HepG2 (cell line): Measurements from ENCODE around the gene CHAF1B. TPM values are rescaled to one million over a fixed set of nuclear protein-coding genes. Genes with fewer than 3 reads are reported as not detected.

Experiments used
- ATAC-seq: fragments of 200-7000 bp; cut with Tn5 transposase; 3 replicates; pipeline ENCODE4 v1.9.1; 2020; ENCODE audit warnings: mild to moderate bottlenecking, moderate library complexity
- BruUV-seq: library from RNA; stranded (reverse); fragments of 400-500 nt; replicated peaks from 2 replicates; lab custom pipeline; 2021; lab: Mats Ljungman, UMichigan
- CTCF ChIA-PET: fragments of 300-600 bp; formaldehyde crosslinking; extraction: SDS; loops from one replicate; lab custom pipeline; 2021; ENCODE audit warnings: low total read pairs, inconsistent platforms, low intra/inter-chr PET ratio; lab: Yijun Ruan, JAX
- POLR2A ChIA-PET: fragments of 350-600 bp; sonication (Branson Sonifier 250); formaldehyde crosslinking; loops from one replicate; lab custom pipeline; 2020; ENCODE audit warnings: antibody characterized with exemption, inconsistent platforms; lab: Yijun Ruan, JAX
- DNase-seq: peaks from one replicate; pipeline ENCODE4 v3.0.0-alpha.2; 2015; ENCODE audit warnings: low spot score
- FAIRE-seq: peaks from 3 replicates; lab custom pipeline; 2011; peaks lifted over from hg19 to GRCh38; lab: Jason Lieb, UNC
- H2AFZ ChIP-seq: one replicate; pipeline ENCODE4 v1.6.1; 2011; ENCODE audit warnings: low read length, inconsistent platforms
- H3K27ac ChIP-seq: fragments of 300-600 bp; 3 replicates; pipeline ENCODE4 v1.8.0; 2011; ENCODE audit warnings: mixed run types, mild to moderate bottlenecking, mixed read lengths, low read length, inconsistent platforms; ENCODE audit not compliant: insufficient read depth; ENCODE audit errors: extremely low read length
- H3K27me3 ChIP-seq, 2 experiments: fragments of 200-600 bp in 1 of 2; 2 replicates in 1 of 2; 3 replicates in 1 of 2; pipeline versions ENCODE4 v1.6.0 to v1.8.0; 2011; ENCODE audit warnings: low read length in 2 of 2, mild to moderate bottlenecking in 2 of 2, moderate library complexity in 2 of 2, inconsistent platforms in 1 of 2; ENCODE audit not compliant: insufficient read depth in 2 of 2, control insufficient read depth in 1 of 2
- H3K36me3 ChIP-seq, 2 experiments: fragments of 200-600 bp in 1 of 2; replicated peaks in 1 of 2; 2 replicates in 1 of 2; 3 replicates in 1 of 2; pipeline versions ENCODE4 v1.5.1 to v1.8.0; 2011; ENCODE audit warnings: low read length in 2 of 2, inconsistent platforms in 1 of 2; ENCODE audit not compliant: insufficient read depth in 2 of 2, control insufficient read depth in 1 of 2
- H3K4me1 ChIP-seq: 2 replicates; pipeline ENCODE4 v1.5.1; 2012; ENCODE audit warnings: low read length, inconsistent platforms; ENCODE audit not compliant: insufficient read depth
- H3K4me2 ChIP-seq: 2 replicates; pipeline ENCODE4 v1.6.0; 2011; ENCODE audit warnings: low read depth, low read length, inconsistent platforms
- H3K4me3 ChIP-seq, 3 experiments: fragments of 200-600 bp in 1 of 3; sonication (generic), shearing (Covaris generic) in 1 of 3; replicated peaks in 1 of 3; 2 replicates each; pipeline ENCODE4 v1.5.1; 2011 to 2016; ENCODE audit warnings: low read length in 3 of 3, inconsistent platforms in 2 of 3, low read depth in 2 of 3, mild to moderate bottlenecking in 2 of 3, control low read depth in 1 of 3, mixed read lengths in 1 of 3; ENCODE audit not compliant: insufficient read depth in 1 of 3
- H3K79me2 ChIP-seq: one replicate; pipeline ENCODE4 v1.6.1; 2011; ENCODE audit warnings: low read length, inconsistent platforms; ENCODE audit not compliant: insufficient read depth
- H3K9ac ChIP-seq: 2 replicates; pipeline ENCODE4 v1.6.0; 2011; ENCODE audit warnings: mild to moderate bottlenecking, low read depth, low read length, inconsistent platforms; ENCODE audit not compliant: insufficient read depth
- H3K9me3 ChIP-seq: 2 replicates; pipeline ENCODE4 v1.5.1; 2012; ENCODE audit warnings: mild to moderate bottlenecking, low read length
- H4K20me1 ChIP-seq: 2 replicates; pipeline ENCODE4 v1.6.0; 2011; ENCODE audit warnings: inconsistent platforms, mild to moderate bottlenecking, low read length, moderate library complexity; ENCODE audit not compliant: insufficient read depth
- GTF3A ChIP-seq: sonication (generic); formaldehyde crosslinking; conservative IDR thresholded peaks from 2 replicates; pipeline ENCODE4 v1.4.0; 2020; ENCODE audit warnings: mild to moderate bottlenecking, missing genetic modification reagents
- SOX5 ChIP-seq: IDR thresholded peaks from 2 replicates; pipeline ENCODE4 v1.6.1; 2016; ENCODE audit warnings: borderline replicate concordance
- TOPORS ChIP-seq: sonication (generic); formaldehyde crosslinking; IDR thresholded peaks from 2 replicates; pipeline ENCODE4 v1.8.0; 2023; ENCODE audit warnings: mild to moderate bottlenecking, missing genetic modification reagents
- ZKSCAN8 ChIP-seq: IDR thresholded peaks from 2 replicates; pipeline ENCODE4 v1.6.1; 2016; ENCODE audit warnings: borderline replicate concordance, missing genetic modification reagents, missing compliant biosample characterization
- ZNF44 ChIP-seq: sonication (generic); formaldehyde crosslinking; IDR thresholded peaks from 2 replicates; pipeline ENCODE4 v1.5.1; 2020; ENCODE audit warnings: mild to moderate bottlenecking, missing genetic modification reagents
- ZNF713 ChIP-seq: sonication (generic); formaldehyde crosslinking; IDR thresholded peaks from 2 replicates; pipeline ENCODE4 v1.4.0; 2020; ENCODE audit warnings: mild to moderate bottlenecking, missing genetic modification reagents
- WGBS: methylation state at CpG from one replicate; pipeline ENCODE4 v1.1.6; 2017; ENCODE audit warnings: low lambda C conversion rate; 5-methylcytosine and 5-hydroxymethylcytosine counted together
- in situ Hi-C: cut with HindIII; loops from 2 replicates; pipeline ENCODE4 v1.10.0; 2017; ENCODE audit warnings: low pct_unique_long_range_greater_than_20kb; ENCODE audit not compliant: extremely low pct_ligation_motif_present
- intact Hi-C: fragments of 100-400 bp; cut with micrococcal nuclease; formaldehyde crosslinking; loops from one replicate; pipeline ENCODE4 v1.10.0; 2022; ENCODE audit not compliant: unreplicated experiment
- polyA plus RNA-seq, 8 experiments: library from polyadenylated mRNA; depleted of rRNA in 3 of 8; stranded (reverse) in 7 of 8; unstranded in 1 of 8; fragments of >200 nt; fragmentation: Illumina TruSeq in 4 of 8; extraction: Trizol in 4 of 8; gene quantifications; 2 replicates each; pipeline versions ENCODE4 v1.2.1 to v1.2.3, GENCODE V29; 2011 to 2016; ENCODE audit warnings: low read depth in 4 of 8, missing spikeins in 1 of 8, mixed read lengths in 1 of 8; ENCODE audit not compliant: insufficient read depth in 1 of 8
- small RNA-seq, 3 experiments: library from RNA; depleted of rRNA; stranded (forward); fragments of <200 nt; gene quantifications; one replicate each; pipeline ENCODE3, GENCODE V24; 2012; ENCODE audit warnings: low read depth in 2 of 3, low replicate concordance in 1 of 3; ENCODE audit not compliant: insufficient read length in 3 of 3, insufficient read depth in 2 of 3
- total RNA-seq, 5 experiments: library from RNA; depleted of rRNA; stranded (reverse); fragments of >200 nt; fragmentation: Illumina TruSeq; extraction: Trizol; gene quantifications; 2 replicates each; pipeline ENCODE4 v1.2.3, GENCODE V29; 2016; ENCODE audit warnings: low read depth in 1 of 5

CHAF1B gene
- total and polyA plus RNA-seq, 2 of the 13 experiments (the other 11 are each of a cell fraction or from before 2014, with no cell fraction given): 5.1 to 14.1 TPM

GRCh38 chr21:36466061-36466511 lies 80.9 kb downstream of the CHAF1B start:
- H3K4me3 ChIP-seq: no peak overlapping the region
- H3K79me2 ChIP-seq: no peaks in the 10 kb centered on the region
- in situ Hi-C loops: no loop called here
- intact Hi-C loops: no loop called here
- no TSS peak for BruUV-seq
- no peak for TF ChIP-seq ZKSCAN8
- TF ChIP-seq GTF3A (CRISPR knock-in tag): no peak
- no peak for TF ChIP-seq TOPORS (CRISPR knock-in tag)
- TF ChIP-seq SOX5 (CRISPR knock-in tag): no peak
- TF ChIP-seq ZNF713: no peak
- TF ChIP-seq ZNF44 (CRISPR knock-in tag): no peak
- H3K9ac ChIP-seq: no peak overlapping the region
- CTCF ChIA-PET: no interaction called here
- no peaks in the 10 kb centered on the region for H3K27me3 ChIP-seq
- no peak overlapping the region for H3K4me2 ChIP-seq
- no peaks in the 10 kb centered on the region for H4K20me1 ChIP-seq
- H3K27ac ChIP-seq: no peak overlapping the region
- peaks cover 18% of the 10 kb centered on the region for H3K4me1 ChIP-seq
- ATAC-seq (no peak), FAIRE-seq (no peak), DNase-seq (no peak)
- H3K9me3 ChIP-seq: no peaks in the 10 kb centered on the region
- POLR2A ChIA-PET: no interaction called here
- H3K36me3 ChIP-seq: no peaks in the 10 kb centered on the region
- WGBS: 87% methylated on average over 7 of the region's 8 CpGs
- no peak overlapping the region for H2AFZ ChIP-seq

Small RNAs within 50 kb of the gene (small RNA-seq; reads per million reads assigned to genes)
- gene ATP5MFP1: 0 reads per million in 3 experiments

Other genes starting within 250 kb of the CHAF1B start
- 2.8 and 3.0 TPM in 2 replicates for gene DOP1B, start 228.6 kb upstream of the CHAF1B start, total RNA-seq (2016; rRNA removed; fragmentation: Illumina TruSeq; extraction: Trizol)
- gene DOP1B, start 228.6 kb upstream of the CHAF1B start, polyA plus RNA-seq (2011; rRNA removed): 2.3 and 3.2 TPM in 2 replicates
- gene MORC3, start 65.2 kb upstream of the CHAF1B start, total RNA-seq (2016; rRNA removed; fragmentation: Illumina TruSeq; extraction: Trizol): 19.5 and 25.5 TPM in 2 replicates
- 10.8 and 12.9 TPM in 2 replicates for gene MORC3, start 65.2 kb upstream of the CHAF1B start, polyA plus RNA-seq (2011; rRNA removed)
- 0.77 and 1.1 TPM in 2 replicates for gene CLDN14, start 94.7 kb downstream of the CHAF1B start, total RNA-seq (2016; rRNA removed; fragmentation: Illumina TruSeq; extraction: Trizol)
- gene CLDN14, start 94.7 kb downstream of the CHAF1B start, polyA plus RNA-seq (2011; rRNA removed): 1.4 and 3.7 TPM in 2 replicates